HEK293 (cell line): ENCODE data around the gene GOLGA6L9.
"Not testable (repeated sequence)": the region's sequence is repeated elsewhere in the genome, so short reads cannot be mapped to it uniquely, and the experiment has no call there.

ENCODE experiments used
- CTCF ChIP-seq: fragments of 450-650 bp; formaldehyde crosslinking; IDR thresholded peaks from 2 replicates; pipeline ENCODE4 v1.5.1; 2016; ENCODE audit warnings: missing biosample characterization, missing genetic modification characterization
- KLF9 ChIP-seq: fragments of 450-650 bp; formaldehyde crosslinking; IDR thresholded peaks from 2 replicates; pipeline ENCODE4 v1.5.1; 2016; ENCODE audit warnings: missing biosample characterization, missing genetic modification characterization, low read depth
- ZBTB44 ChIP-seq: fragments of 450-650 bp; IDR thresholded peaks from 2 replicates; pipeline ENCODE4 v1.5.1; 2018; ENCODE audit warnings: missing biosample characterization, mild to moderate bottlenecking, missing genetic modification characterization
- ZIC2 ChIP-seq: fragments of 450-650 bp; formaldehyde crosslinking; IDR thresholded peaks from 2 replicates; pipeline ENCODE4 v1.5.1; 2016; ENCODE audit warnings: missing biosample characterization, missing genetic modification characterization
- ZNF155 ChIP-seq: fragments of 450-650 bp; formaldehyde crosslinking; IDR thresholded peaks from 2 replicates; pipeline ENCODE4 v1.5.1; 2016; ENCODE audit warnings: missing biosample characterization, missing genetic modification characterization
- ZNF292 ChIP-seq: fragments of 450-650 bp; formaldehyde crosslinking; IDR thresholded peaks from 2 replicates; pipeline ENCODE4 v1.5.1; 2016; ENCODE audit warnings: low read depth, missing biosample characterization, missing genetic modification characterization, borderline replicate concordance
- ZNF341 ChIP-seq: fragments of 450-650 bp; formaldehyde crosslinking; IDR thresholded peaks from 2 replicates; pipeline ENCODE4; 2016; ENCODE audit warnings: low read depth, missing biosample characterization, missing genetic modification characterization
- ZNF514 ChIP-seq: fragments of 450-650 bp; formaldehyde crosslinking; IDR thresholded peaks from 2 replicates; pipeline ENCODE4 v1.5.1; 2016; ENCODE audit warnings: missing biosample characterization, missing genetic modification characterization
- ZNF785 ChIP-seq: fragments of 450-650 bp; formaldehyde crosslinking; IDR thresholded peaks from 2 replicates; pipeline ENCODE4 v1.5.1; 2016; ENCODE audit warnings: missing biosample characterization, missing genetic modification characterization

- TF ChIP-seq ZNF341 (tag by site-specific recombination); ZNF785 (tag by site-specific recombination); CTCF (tag by site-specific recombination); ZNF155 (tag by site-specific recombination); ZIC2; KLF9 (tag by site-specific recombination); ZNF292 (tag by site-specific recombination); ZBTB44; ZNF514: not testable (repeated sequence)
These were observed 8.7 kb upstream of the GOLGA6L9 start for GRCh38 chr15:82420966-82421365.
